OCI-LY3 (cell line): ENCODE data around the gene PARP8.

Experiments used
- EZH2phosphoT487 ChIP-seq: fragments of 200-600 bp; shearing (Covaris generic); IDR thresholded peaks from 2 replicates; pipeline ENCODE4 v1.6.1; 2018; ENCODE audit warnings: antibody characterized with exemption, mixed run types, low read depth
- TF ChIP-seq, protein P1 (sequence below): fragments of 200-600, 300-600 bp; sonication (generic); IDR thresholded peaks from 2 replicates; pipeline ENCODE4 v1.5.1; 2014; ENCODE audit warnings: antibody characterized with exemption, low read length, low read depth

DNA sequence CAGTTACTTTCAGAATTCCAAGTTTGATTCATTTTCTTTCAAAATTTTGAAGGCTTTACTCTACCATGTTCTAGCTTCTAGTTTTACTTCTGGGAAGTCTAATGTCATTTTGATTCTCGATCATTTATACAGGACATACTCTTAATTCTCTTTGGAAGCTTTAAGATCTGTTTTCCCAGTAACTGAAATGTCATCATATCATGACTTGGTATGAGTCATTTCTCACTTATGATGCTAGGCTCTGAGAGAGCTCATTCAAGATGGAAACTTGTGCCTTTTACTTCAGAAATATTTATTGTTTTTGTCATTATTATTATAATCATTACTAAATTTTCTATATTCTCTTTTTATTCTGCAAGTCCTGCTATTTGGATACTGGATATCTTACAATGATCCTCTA lies 222.3 kb downstream of the PARP8 start:
- TF ChIP-seq, protein P1, sequence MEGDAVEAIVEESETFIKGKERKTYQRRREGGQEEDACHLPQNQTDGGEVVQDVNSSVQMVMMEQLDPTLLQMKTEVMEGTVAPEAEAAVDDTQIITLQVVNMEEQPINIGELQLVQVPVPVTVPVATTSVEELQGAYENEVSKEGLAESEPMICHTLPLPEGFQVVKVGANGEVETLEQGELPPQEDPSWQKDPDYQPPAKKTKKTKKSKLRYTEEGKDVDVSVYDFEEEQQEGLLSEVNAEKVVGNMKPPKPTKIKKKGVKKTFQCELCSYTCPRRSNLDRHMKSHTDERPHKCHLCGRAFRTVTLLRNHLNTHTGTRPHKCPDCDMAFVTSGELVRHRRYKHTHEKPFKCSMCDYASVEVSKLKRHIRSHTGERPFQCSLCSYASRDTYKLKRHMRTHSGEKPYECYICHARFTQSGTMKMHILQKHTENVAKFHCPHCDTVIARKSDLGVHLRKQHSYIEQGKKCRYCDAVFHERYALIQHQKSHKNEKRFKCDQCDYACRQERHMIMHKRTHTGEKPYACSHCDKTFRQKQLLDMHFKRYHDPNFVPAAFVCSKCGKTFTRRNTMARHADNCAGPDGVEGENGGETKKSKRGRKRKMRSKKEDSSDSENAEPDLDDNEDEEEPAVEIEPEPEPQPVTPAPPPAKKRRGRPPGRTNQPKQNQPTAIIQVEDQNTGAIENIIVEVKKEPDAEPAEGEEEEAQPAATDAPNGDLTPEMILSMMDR: no peak
- TF ChIP-seq EZH2phosphoT487: no peak
